Right atrium auricular region (tissue), 2 donors: Measurements from ENCODE around the gene PPP1R3E. TPM values are rescaled to one million over a fixed set of nuclear protein-coding genes. Genes with fewer than 3 reads are reported as not detected.

ENCODE experiments used
- DNase-seq: peaks from one replicate; pipeline ENCODE4 v3.0.0-alpha.2; 2019; ENCODE audit warnings: low spot score
- H3K27ac ChIP-seq, 2 donors: fragments of 200-600 bp; sonication (generic); 1 replicate in 1 of 2; 2 replicates in 1 of 2; pipeline ENCODE4 v1.5.1; 2016 to 2019
- H3K27me3 ChIP-seq, 2 donors: fragments of 200-600 bp; sonication (generic); one replicate each; pipeline versions ENCODE4 v1.5.1 to v1.6.0; 2017 to 2019
- H3K36me3 ChIP-seq: fragments of 200-600 bp; sonication (generic); one replicate; pipeline ENCODE4 v1.5.1; 2016
- H3K4me1 ChIP-seq, 2 donors: fragments of 200-600 bp; sonication (generic); one replicate each; pipeline versions ENCODE4 v1.5.1 to v1.6.0; 2017 to 2019
- H3K4me3 ChIP-seq, 2 donors: fragments of 200-600 bp; sonication (generic); 1 replicate in 1 of 2; 2 replicates in 1 of 2; pipeline ENCODE4 v1.5.1; 2017 to 2019; ENCODE audit warnings: mild to moderate bottlenecking in 1 of 2, moderate library complexity in 1 of 2
- H3K9me3 ChIP-seq, 2 donors: fragments of 200-600 bp; sonication (generic); one replicate each; pipeline ENCODE4 v1.5.1; 2019
- total RNA-seq, 2 donors: library from RNA; depleted of rRNA; stranded (reverse); fragments of >200 nt; gene quantifications; one replicate each; pipeline ENCODE4 v1.1.0, GENCODE V29; 2016
- TF ChIP-seq, protein P1 (sequence below), 2 donors: fragments of 200-600 bp; sonication (generic); IDR thresholded peaks; one replicate each; pipeline ENCODE4 v1.5.1; 2019; ENCODE audit warnings: antibody characterized with exemption in 2 of 2

Gene PPP1R3E
- total RNA-seq, 2 donors from 2014 or later = 2.7 to 3.9 TPM

DNA sequence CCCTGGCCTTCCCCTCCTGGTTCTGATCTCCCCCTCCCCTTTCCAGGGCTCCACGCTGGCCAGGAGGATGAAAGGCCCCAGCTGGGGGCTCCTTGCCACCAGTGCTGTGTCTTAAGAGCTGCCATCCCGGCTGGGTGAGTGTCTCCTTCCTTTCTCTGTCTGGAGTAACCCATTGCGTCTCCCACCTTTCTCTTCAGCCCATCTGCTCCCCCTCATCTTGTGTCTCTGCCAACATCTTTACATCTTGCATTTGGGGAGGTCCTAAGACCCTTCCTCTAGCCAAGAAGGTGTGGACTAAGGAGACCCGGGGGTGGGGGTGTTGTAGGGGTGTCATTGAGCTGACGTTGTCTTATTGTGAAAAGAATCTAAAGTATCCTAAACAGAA, 4.5 kb upstream of the PPP1R3E start:
- Histone ChIP-seq H3K4me1 (peaks cover 0 to 39% of the 10 kb centered on the region in 2 donors), H3K36me3 (peaks cover 29% of the 10 kb centered on the region), H3K27me3 (no peaks in the 10 kb centered on the region), H3K9me3 (no peaks in the 10 kb centered on the region), H3K4me3 (peak overlapping the region; percentile 55 to 74), H3K27ac (peak overlapping the region; percentile 86 to 89)
- no peak for DNase-seq
- TF ChIP-seq, protein P1, sequence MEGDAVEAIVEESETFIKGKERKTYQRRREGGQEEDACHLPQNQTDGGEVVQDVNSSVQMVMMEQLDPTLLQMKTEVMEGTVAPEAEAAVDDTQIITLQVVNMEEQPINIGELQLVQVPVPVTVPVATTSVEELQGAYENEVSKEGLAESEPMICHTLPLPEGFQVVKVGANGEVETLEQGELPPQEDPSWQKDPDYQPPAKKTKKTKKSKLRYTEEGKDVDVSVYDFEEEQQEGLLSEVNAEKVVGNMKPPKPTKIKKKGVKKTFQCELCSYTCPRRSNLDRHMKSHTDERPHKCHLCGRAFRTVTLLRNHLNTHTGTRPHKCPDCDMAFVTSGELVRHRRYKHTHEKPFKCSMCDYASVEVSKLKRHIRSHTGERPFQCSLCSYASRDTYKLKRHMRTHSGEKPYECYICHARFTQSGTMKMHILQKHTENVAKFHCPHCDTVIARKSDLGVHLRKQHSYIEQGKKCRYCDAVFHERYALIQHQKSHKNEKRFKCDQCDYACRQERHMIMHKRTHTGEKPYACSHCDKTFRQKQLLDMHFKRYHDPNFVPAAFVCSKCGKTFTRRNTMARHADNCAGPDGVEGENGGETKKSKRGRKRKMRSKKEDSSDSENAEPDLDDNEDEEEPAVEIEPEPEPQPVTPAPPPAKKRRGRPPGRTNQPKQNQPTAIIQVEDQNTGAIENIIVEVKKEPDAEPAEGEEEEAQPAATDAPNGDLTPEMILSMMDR (IDR thresholded peaks at IDR 0.05) = no peak

DNA sequence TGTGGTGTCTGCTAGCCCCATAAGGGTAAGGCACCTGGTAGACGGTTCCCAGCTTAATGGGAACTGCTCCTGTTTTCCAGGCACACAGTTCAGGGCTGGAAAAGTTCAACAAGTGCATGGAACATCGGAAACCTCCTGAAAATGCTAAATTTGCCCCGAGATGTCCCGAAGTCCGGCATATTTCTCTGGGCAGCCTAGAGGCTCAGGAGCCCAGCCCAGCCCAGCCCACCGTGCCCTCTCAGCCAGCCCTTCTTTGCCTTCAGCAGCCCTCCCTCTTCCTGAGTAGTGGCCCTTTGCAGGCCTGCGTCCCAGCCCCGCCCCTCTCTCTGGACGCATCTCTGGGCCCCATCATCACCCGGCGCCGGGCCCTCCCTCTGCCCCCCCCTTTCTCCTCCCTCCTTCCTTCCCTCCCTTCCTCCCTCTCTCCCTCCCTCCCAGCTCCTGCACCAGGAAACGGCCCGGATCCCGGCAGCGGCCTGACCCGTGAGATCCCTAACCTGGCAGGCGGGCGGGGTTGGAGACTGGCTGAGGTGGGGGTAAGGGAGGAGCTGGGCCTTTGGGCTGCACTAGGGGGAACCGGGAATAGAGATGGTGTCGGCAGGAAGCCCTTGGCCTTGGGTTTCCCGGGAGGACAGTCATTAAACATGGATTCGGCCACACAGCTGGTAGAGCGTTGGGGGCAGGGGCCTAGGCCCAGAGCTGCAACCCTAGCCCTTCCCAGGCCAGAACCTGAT, 3.9 kb upstream of the PPP1R3E start, which contains the start of gene BCL2L2:
Gene BCL2L2 (plus strand): TSS at position 422 of the 734 bp plus-strand sequence. CDS start 935 bp downstream, outside the sequence.
- H3K4me1 ChIP-seq = peaks cover 0 to 39% of the 10 kb centered on the region in 2 donors
- H3K27ac ChIP-seq = peak within 1 kb of the TSS; percentile 86 to 89
- TF ChIP-seq, protein P1 (IDR thresholded peaks at IDR 0.05) = no peak
- no peaks in the 10 kb centered on the region for H3K9me3 ChIP-seq
- no peaks in the 10 kb centered on the region for H3K27me3 ChIP-seq
- H3K4me3 ChIP-seq = peak within 1 kb of the TSS; percentile 55 to 74
- DNase-seq = peak; percentile 93
- peaks cover 29% of the 10 kb centered on the region for H3K36me3 ChIP-seq

DNA sequence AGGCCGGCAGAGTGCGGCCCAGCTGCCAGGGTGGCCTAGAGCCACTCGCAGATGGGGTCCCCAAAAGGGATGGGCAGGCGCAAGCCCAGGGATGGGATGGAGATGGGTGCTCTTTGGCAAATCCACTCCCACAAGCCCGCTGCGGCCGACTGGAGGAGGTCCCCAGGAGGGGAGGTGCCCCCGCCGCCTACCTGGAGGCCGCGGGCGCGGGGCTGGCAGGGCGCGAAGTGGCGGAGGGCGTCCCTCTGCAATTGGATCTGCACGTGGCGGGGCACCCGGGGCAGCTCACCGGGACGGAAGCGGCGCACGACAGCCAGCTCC, 730 bp downstream of the PPP1R3E start:
- H3K27ac ChIP-seq = peak overlapping the region; percentile 97 to 99
- H3K4me3 ChIP-seq = peak overlapping the region; percentile 61 to 82
- no peaks in the 10 kb centered on the region for H3K36me3 ChIP-seq
- H3K9me3 ChIP-seq = no peaks in the 10 kb centered on the region
- TF ChIP-seq, protein P1 (IDR thresholded peaks at IDR 0.05) = no peak
- H3K27me3 ChIP-seq = no peaks in the 10 kb centered on the region
- peaks cover 0 to 46% of the 10 kb centered on the region in 2 donors for H3K4me1 ChIP-seq
- DNase-seq = no peak

DNA sequence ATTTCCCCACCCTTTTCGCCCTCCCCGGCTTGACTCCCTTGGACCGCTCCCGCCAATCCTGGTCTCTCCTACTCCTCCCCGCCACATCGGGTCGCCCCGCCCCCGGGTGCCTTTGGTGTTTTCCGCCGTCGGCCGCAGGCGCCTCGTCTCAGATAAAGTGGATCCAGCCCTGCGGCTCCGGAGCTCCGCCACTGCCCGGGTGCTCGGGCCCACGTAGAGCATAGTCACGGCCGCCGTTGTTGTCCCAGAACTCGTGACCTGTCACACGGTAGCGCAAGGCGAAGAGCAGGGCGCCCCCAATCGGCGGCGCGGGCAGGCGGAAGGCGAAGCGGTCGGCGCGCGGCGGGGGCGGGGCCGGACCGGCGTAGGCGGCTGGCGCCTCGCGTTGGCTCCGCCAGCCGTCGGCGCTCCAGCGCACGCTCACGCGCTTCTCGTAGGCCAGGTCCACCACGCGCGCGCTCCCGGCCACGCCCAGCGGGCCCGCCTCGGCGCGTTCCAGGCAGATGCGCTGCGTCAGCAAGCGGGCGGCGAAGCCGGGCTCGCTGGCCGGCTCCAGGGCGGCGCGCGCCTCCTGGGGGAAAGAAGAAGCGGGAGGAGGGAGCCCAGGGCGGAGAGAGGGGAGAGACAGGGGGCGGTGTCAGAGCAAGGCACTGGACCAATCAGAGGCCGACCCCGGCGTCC, 1.2 kb downstream of the PPP1R3E start:
- Histone ChIP-seq H3K4me1 (peaks cover 0 to 45% of the 10 kb centered on the region in 2 donors), H3K27me3 (no peaks in the 10 kb centered on the region), H3K27ac (peak overlapping the region; percentile 97 to 99), H3K9me3 (no peaks in the 10 kb centered on the region), H3K4me3 (peak overlapping the region; percentile 61 to 82), H3K36me3 (no peaks in the 10 kb centered on the region)
- DNase-seq = peak; percentile 98
- TF ChIP-seq, protein P1 (IDR thresholded peaks at IDR 0.05) = peak; percentile 72 to 74

DNA sequence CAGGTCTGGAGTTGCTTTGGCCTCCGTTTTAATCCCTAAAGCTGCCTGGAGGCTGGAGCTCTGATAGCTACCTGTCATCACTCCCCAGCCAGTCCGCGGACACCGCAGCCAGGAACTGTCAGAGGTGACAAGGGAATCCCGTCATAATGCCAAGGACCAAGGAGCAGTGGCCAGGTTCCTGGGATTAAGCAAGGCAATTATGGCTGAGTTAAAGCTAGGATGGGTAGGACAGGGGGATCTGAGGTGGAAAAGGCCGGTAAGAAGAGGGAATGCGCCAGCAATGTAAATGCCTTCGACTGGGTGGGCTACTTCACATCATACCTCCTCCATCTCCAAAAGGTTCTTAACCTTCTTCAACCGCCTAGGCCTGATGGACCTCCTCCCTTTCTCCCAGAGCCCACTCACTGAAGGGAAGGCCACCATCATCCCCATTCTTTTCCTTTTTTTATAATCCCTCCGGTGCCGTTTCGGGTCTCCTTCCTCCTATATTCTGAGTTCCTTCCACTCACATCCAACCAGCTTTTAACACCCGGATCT, 1.9 kb downstream of the PPP1R3E start:
- Histone ChIP-seq H3K4me3 (peak overlapping the region; percentile 46 to 82), H3K36me3 (no peaks in the 10 kb centered on the region), H3K9me3 (no peaks in the 10 kb centered on the region), H3K27me3 (no peaks in the 10 kb centered on the region), H3K27ac (peak overlapping the region; percentile 96 to 99), H3K4me1 (peaks cover 0 to 38% of the 10 kb centered on the region in 2 donors)
- TF ChIP-seq, protein P1 (IDR thresholded peaks at IDR 0.05) = no peak
- peak; percentile 83 for DNase-seq
